H1 (cell line): ENCODE data around the gene GPR156. TPM values are rescaled to one million over a fixed set of nuclear protein-coding genes. Genes with fewer than 3 reads are reported as not detected.

Experiments used
- PHF8 ChIP-seq: fragments of 200-600 bp; sonication (generic); conservative IDR thresholded peaks from 2 replicates; pipeline ENCODE4 v1.7.1; 2012; ENCODE audit warnings: low read depth, mild to moderate bottlenecking, inconsistent platforms, low read length, moderate library complexity
- RNF2 ChIP-seq: fragments of 200-900, 300-1000 bp; sonication (generic); IDR thresholded peaks from 2 replicates; pipeline ENCODE4 v1.7.1; 2016; ENCODE audit warnings: borderline replicate concordance, low read depth, mild to moderate bottlenecking, antibody characterized with exemption, low read length; ENCODE audit not compliant: poor library complexity, severe bottlenecking; ENCODE audit errors: missing control alignments
- SIN3A ChIP-seq, 2 experiments: IDR thresholded peaks in 1 of 2; conservative IDR thresholded peaks in 1 of 2; 2 replicates each; pipeline ENCODE4 v1.6.1; 2011 to 2012; ENCODE audit warnings: low read length in 2 of 2, improper control_type of control experiment in 1 of 2, low read depth in 1 of 2, mild to moderate bottlenecking in 1 of 2
- TBP ChIP-seq: IDR thresholded peaks from 2 replicates; pipeline ENCODE4 v1.6.1; 2011; ENCODE audit warnings: low read depth, low read length, improper control_type of control experiment
- polyA plus RNA-seq, 7 experiments: library from polyadenylated mRNA; depleted of rRNA in 3 of 7; stranded (reverse) in 5 of 7; unstranded in 2 of 7; fragments of >200 nt in 5 of 7; fragments of 200-250 nt in 2 of 7; gene quantifications; 1 replicate in 5 of 7; 2 replicates in 1 of 7; 4 replicates in 1 of 7; pipeline versions ENCODE4 v1.2.1 to v1.2.3, GENCODE V29; 2011 to 2013; ENCODE audit warnings: missing spikeins in 2 of 7, mixed read lengths in 2 of 7
- total RNA-seq: library from RNA; stranded (reverse); fragmentation: NEBNext Ultra II Directional; extraction: Animal tissue kit (Norgen Biotek cat#: 25700); gene quantifications from 2 replicates; pipeline ENCODE4 v1.2.1, GENCODE V29; 2021
- TF ChIP-seq, protein P1 (sequence below): fragments of 300-600 bp; sonication (generic); IDR thresholded peaks from 2 replicates; pipeline ENCODE4 v1.7.1; 2012; ENCODE audit warnings: low read length, moderate library complexity, mild to moderate bottlenecking, inconsistent platforms; ENCODE audit not compliant: insufficient replicate concordance

The GPR156 gene
- total and polyA plus RNA-seq, 2 of the 8 experiments (the other 6 are each of a cell fraction or from before 2014, with no cell fraction given) = 1.6 to 1.8 TPM

DNA sequence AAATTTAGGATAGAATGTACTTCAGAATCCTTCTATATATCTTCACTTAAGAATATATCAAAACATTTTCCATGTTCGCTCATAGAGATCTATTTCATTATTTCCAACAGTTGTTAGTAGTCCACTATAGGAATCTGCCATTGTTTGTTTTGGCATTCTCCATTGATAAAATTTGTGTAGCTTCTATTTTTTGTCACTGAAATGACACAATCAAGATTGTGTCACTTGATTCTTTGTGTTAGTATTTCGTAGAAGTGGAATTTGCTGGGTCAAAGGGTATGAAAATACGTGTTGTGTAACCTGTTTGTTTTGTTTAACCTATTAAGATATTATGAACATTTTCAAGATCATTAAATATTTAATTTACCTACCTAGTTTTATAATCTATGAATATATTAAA lies 15.9 kb upstream of the GPR156 start (continued):
- no peak for TF ChIP-seq RNF2
- no peak for TF ChIP-seq PHF8
- no peak for TF ChIP-seq TBP
- TF ChIP-seq, protein P1, sequence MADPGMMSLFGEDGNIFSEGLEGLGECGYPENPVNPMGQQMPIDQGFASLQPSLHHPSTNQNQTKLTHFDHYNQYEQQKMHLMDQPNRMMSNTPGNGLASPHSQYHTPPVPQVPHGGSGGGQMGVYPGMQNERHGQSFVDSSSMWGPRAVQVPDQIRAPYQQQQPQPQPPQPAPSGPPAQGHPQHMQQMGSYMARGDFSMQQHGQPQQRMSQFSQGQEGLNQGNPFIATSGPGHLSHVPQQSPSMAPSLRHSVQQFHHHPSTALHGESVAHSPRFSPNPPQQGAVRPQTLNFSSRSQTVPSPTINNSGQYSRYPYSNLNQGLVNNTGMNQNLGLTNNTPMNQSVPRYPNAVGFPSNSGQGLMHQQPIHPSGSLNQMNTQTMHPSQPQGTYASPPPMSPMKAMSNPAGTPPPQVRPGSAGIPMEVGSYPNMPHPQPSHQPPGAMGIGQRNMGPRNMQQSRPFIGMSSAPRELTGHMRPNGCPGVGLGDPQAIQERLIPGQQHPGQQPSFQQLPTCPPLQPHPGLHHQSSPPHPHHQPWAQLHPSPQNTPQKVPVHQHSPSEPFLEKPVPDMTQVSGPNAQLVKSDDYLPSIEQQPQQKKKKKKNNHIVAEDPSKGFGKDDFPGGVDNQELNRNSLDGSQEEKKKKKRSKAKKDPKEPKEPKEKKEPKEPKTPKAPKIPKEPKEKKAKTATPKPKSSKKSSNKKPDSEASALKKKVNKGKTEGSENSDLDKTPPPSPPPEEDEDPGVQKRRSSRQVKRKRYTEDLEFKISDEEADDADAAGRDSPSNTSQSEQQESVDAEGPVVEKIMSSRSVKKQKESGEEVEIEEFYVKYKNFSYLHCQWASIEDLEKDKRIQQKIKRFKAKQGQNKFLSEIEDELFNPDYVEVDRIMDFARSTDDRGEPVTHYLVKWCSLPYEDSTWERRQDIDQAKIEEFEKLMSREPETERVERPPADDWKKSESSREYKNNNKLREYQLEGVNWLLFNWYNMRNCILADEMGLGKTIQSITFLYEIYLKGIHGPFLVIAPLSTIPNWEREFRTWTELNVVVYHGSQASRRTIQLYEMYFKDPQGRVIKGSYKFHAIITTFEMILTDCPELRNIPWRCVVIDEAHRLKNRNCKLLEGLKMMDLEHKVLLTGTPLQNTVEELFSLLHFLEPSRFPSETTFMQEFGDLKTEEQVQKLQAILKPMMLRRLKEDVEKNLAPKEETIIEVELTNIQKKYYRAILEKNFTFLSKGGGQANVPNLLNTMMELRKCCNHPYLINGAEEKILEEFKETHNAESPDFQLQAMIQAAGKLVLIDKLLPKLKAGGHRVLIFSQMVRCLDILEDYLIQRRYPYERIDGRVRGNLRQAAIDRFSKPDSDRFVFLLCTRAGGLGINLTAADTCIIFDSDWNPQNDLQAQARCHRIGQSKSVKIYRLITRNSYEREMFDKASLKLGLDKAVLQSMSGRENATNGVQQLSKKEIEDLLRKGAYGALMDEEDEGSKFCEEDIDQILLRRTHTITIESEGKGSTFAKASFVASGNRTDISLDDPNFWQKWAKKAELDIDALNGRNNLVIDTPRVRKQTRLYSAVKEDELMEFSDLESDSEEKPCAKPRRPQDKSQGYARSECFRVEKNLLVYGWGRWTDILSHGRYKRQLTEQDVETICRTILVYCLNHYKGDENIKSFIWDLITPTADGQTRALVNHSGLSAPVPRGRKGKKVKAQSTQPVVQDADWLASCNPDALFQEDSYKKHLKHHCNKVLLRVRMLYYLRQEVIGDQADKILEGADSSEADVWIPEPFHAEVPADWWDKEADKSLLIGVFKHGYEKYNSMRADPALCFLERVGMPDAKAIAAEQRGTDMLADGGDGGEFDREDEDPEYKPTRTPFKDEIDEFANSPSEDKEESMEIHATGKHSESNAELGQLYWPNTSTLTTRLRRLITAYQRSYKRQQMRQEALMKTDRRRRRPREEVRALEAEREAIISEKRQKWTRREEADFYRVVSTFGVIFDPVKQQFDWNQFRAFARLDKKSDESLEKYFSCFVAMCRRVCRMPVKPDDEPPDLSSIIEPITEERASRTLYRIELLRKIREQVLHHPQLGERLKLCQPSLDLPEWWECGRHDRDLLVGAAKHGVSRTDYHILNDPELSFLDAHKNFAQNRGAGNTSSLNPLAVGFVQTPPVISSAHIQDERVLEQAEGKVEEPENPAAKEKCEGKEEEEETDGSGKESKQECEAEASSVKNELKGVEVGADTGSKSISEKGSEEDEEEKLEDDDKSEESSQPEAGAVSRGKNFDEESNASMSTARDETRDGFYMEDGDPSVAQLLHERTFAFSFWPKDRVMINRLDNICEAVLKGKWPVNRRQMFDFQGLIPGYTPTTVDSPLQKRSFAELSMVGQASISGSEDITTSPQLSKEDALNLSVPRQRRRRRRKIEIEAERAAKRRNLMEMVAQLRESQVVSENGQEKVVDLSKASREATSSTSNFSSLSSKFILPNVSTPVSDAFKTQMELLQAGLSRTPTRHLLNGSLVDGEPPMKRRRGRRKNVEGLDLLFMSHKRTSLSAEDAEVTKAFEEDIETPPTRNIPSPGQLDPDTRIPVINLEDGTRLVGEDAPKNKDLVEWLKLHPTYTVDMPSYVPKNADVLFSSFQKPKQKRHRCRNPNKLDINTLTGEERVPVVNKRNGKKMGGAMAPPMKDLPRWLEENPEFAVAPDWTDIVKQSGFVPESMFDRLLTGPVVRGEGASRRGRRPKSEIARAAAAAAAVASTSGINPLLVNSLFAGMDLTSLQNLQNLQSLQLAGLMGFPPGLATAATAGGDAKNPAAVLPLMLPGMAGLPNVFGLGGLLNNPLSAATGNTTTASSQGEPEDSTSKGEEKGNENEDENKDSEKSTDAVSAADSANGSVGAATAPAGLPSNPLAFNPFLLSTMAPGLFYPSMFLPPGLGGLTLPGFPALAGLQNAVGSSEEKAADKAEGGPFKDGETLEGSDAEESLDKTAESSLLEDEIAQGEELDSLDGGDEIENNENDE = no peak
- no peak for TF ChIP-seq SIN3A (conservative IDR thresholded peaks at IDR 0.05 in 1 of 2, IDR thresholded peaks at IDR 0.05 in 1 of 2; ENCODE audit: low read depth in 1 of 2, low read length in 2 of 2)
